PC-3 (cell line): ENCODE results near the gene ACOT13. TPM values are rescaled to one million over a fixed set of nuclear protein-coding genes. Genes with fewer than 3 reads are reported as not detected.

Experiments
- ATAC-seq: fragments of 200-7000 bp; cut with Tn5 transposase; 2 replicates; pipeline ENCODE4 v1.9.1; 2020; ENCODE audit warnings: mild to moderate bottlenecking, moderate library complexity
- Bru-seq: library from RNA; stranded (reverse); fragments of 400-500 nt; gene quantifications from one replicate; lab custom pipeline; 2021; lab: Mats Ljungman, UMichigan
- BruChase-seq, 2 experiments: library from RNA; stranded (reverse); fragments of 400-500 nt; gene quantifications; one replicate each; lab custom pipeline; 2021; lab: Mats Ljungman, UMichigan
- BruUV-seq: library from RNA; stranded (reverse); fragments of 400-500 nt; replicated peaks from 2 replicates; lab custom pipeline; 2021; lab: Mats Ljungman, UMichigan
- CTCF ChIA-PET: fragments of 300-600 bp; sonication (Branson Sonifier 250); formaldehyde crosslinking; loops from one replicate; lab custom pipeline; 2022; ENCODE audit warnings: antibody characterized with exemption; lab: Charles Lee
- POLR2A ChIA-PET: fragments of 300-600 bp; sonication (Branson Sonifier 250); formaldehyde crosslinking; loops from one replicate; lab custom pipeline; 2022; ENCODE audit warnings: antibody characterized with exemption; ENCODE audit not compliant: unreplicated experiment; lab: Charles Lee
- DNase-seq: peaks from one replicate; pipeline ENCODE4 v3.0.0-alpha.2; 2015
- H2AFZ ChIP-seq: fragments of 300-600 bp; sonication (generic); 2 replicates; pipeline ENCODE4 v1.6.0; 2016; ENCODE audit warnings: antibody characterized with exemption, low read length
- H3F3A ChIP-seq: fragments of 300-600 bp; sonication (generic); one replicate; pipeline ENCODE4 v1.6.0; 2017; ENCODE audit warnings: antibody characterized with exemption, low read length, control low read depth, mild to moderate bottlenecking; ENCODE audit not compliant: unreplicated experiment
- H3K27ac ChIP-seq: fragments of 300-600 bp; sonication (generic); 2 replicates; pipeline ENCODE4 v1.5.1; 2016; ENCODE audit warnings: mild to moderate bottlenecking, low read length
- H3K27me3 ChIP-seq: fragments of 300-600 bp; sonication (generic); 2 replicates; pipeline ENCODE4 v1.6.1; 2016; ENCODE audit warnings: low read length, mixed read lengths
- H3K36me3 ChIP-seq: fragments of 300-600 bp; sonication (generic); 2 replicates; pipeline ENCODE4 v1.6.1; 2016; ENCODE audit warnings: low read depth, mixed run types, low read length, mixed read lengths
- H3K4me1 ChIP-seq: fragments of 300-600 bp; sonication (generic); 2 replicates; pipeline ENCODE4 v1.5.1; 2016; ENCODE audit warnings: low read length; ENCODE audit not compliant: insufficient read depth
- H3K4me2 ChIP-seq: fragments of 300-600 bp; sonication (generic); 2 replicates; pipeline ENCODE4 v1.6.0; 2016; ENCODE audit warnings: low read length
- H3K4me3 ChIP-seq: fragments of 300-600 bp; sonication (generic); 2 replicates; pipeline ENCODE4 v1.5.1; 2016; ENCODE audit warnings: mild to moderate bottlenecking, low read length, mixed read lengths
- H3K79me2 ChIP-seq: fragments of 300-600 bp; sonication (generic); 2 replicates; pipeline ENCODE4 v1.6.1; 2017; ENCODE audit warnings: low read length, mixed read lengths
- H3K9ac ChIP-seq: fragments of 300-600 bp; sonication (generic); 2 replicates; pipeline ENCODE4 v1.6.0; 2016; ENCODE audit warnings: mild to moderate bottlenecking, low read length
- H3K9me2 ChIP-seq: fragments of 300-600 bp; sonication (generic); replicated peaks from 2 replicates; pipeline ENCODE4 v1.6.1; 2016; ENCODE audit warnings: mixed run types, low read length, mixed read lengths
- H3K9me3 ChIP-seq: fragments of 300-600 bp; sonication (generic); 2 replicates; pipeline ENCODE4 v1.6.1; 2016; ENCODE audit warnings: low read length, mixed read lengths
- H4K20me1 ChIP-seq: fragments of 300-600 bp; sonication (generic); 2 replicates; pipeline ENCODE4 v1.6.1; 2016; ENCODE audit warnings: low read length, mixed read lengths
- CTCF ChIP-seq: fragments of 300-600 bp; sonication (generic); conservative IDR thresholded peaks from 2 replicates; pipeline ENCODE4 v1.5.1; 2017; ENCODE audit warnings: antibody characterized with exemption, low read depth, mild to moderate bottlenecking, low read length
- EZH2 ChIP-seq: fragments of 300-600 bp; sonication (generic); IDR thresholded peaks from one replicate; pipeline ENCODE4 v1.6.1; 2017; ENCODE audit warnings: antibody characterized with exemption, mild to moderate bottlenecking, low read length; ENCODE audit not compliant: unreplicated experiment
- EZH2phosphoT487 ChIP-seq: fragments of 300-600 bp; sonication (generic); IDR thresholded peaks from 2 replicates; pipeline ENCODE4 v1.6.1; 2018; ENCODE audit warnings: mild to moderate bottlenecking, antibody characterized with exemption, low read length, borderline replicate concordance
- intact Hi-C: fragments of 100-400 bp; cut with micrococcal nuclease; formaldehyde crosslinking; loops from 2 replicates; pipeline ENCODE4 v1.9.0; 2023
- long read RNA-seq: library from polyadenylated mRNA; unstranded; transcript quantifications from one replicate; pipeline ENCODE4 v2.0.0, GENCODE V29; 2021; ENCODE audit not compliant: unreplicated experiment
- total RNA-seq: library from RNA; depleted of rRNA; stranded (reverse); fragments of >200 nt; gene quantifications from 2 replicates; pipeline ENCODE4 v1.2.3, GENCODE V29; 2014; rRNA removed

Gene ACOT13
- 13.5 and 17.9 TPM in 2 replicates for total RNA-seq
- Bru-seq, nascent RNA = percentile 55 among the genes with signal in this experiment
- BruChase-seq, experiment 1, labeled RNA remaining after a 6-hour chase = percentile 52 among the genes with signal in this experiment
- BruChase-seq, experiment 2, labeled RNA remaining after a 2-hour chase = percentile 50 among the genes with signal in this experiment
- long read RNA-seq, full-length matches to known transcripts = 16 of 41 reads
- long read RNA-seq, partial matches to known transcripts = 6 of 41 reads
- long read RNA-seq, other reads (novel, unspliced or antisense) = 19 of 41 reads

DNA sequence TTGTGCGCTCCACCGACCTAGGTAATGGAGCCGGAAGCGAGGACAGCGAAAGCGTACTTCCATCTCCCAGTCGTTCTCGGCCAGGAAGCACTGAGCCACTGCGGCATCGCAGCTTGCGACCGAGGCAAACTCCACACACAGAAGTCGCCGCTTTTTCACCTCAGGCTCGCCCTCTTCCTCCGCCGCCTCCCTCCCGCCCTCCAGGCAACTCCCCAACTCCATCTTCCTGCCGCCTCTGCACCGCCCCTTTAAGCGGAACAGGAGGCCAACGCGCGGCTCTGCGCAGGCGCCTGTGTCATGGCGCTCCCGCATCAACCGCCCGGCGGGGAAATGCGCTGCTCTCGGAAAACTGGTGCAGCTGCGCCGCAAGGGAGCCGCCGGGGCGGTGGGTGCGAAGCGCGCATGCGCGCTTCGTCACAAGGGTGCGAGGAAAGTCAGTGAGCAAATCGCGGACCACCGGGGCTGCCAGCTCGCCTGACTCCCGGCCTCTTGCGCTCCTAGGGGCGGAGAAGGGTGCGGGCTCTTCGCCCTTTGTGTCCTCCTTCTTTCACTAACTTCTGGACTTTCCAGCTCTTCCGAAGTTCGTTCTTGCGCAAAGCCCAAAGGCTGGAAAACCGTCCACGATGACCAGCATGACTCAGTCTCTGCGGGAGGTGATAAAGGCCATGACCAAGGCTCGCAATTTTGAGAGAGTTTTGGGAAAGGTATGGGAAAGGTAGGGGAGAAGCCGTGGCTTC is at the start of gene ACOT13, which contains the start of gene TDP2:
ACOT13 (plus strand) TSS at position 437 of the 737 bp plus-strand sequence; CDS start at position 624, 187 bp downstream.
TDP2 (minus strand) TSS at position 259 of the 737 bp plus-strand sequence; CDS start at position 222, 37 bp downstream.
- peak within 1 kb of the TSS; percentile 98 for H2AFZ ChIP-seq
- no peak for TF ChIP-seq EZH2phosphoT487
- TF ChIP-seq CTCF = peak; percentile 49; the same call in 1 of the 2 replicates
- no peak for TF ChIP-seq EZH2
- H3F3A ChIP-seq = no peaks in the 10 kb centered on the region
- no peaks in the 10 kb centered on the region for H4K20me1 ChIP-seq
- peak within 1 kb of the TSS; percentile 97 for H3K4me3 ChIP-seq
- H3K27me3 ChIP-seq = no peaks in the 10 kb centered on the region
- H3K36me3 ChIP-seq = peaks cover 20% of the 10 kb centered on the region
- H3K27ac ChIP-seq = peak within 1 kb of the TSS; percentile 75
- CTCF ChIA-PET = interaction anchor here (1.3 kb wide), 1 partner anchor 86 kb away, joined by 4 read pairs; no protein-coding TSS in a partner anchor
- H3K79me2 ChIP-seq = peaks cover 43% of the 10 kb centered on the region
- ATAC-seq (peak; percentile 95), DNase-seq (peak; percentile 98)
- no peaks in the 10 kb centered on the region for H3K9me2 ChIP-seq
- H3K9me3 ChIP-seq = 0 out of 2 replicates have a peak, but pooled peaks cover 4% of the 10 kb centered on the region
- BruUV-seq = no TSS peak
- POLR2A ChIA-PET = interaction anchor here (0.6 kb wide), 1 partner anchor 24 kb away, joined by 9 read pairs; no protein-coding TSS in a partner anchor
- H3K4me1 ChIP-seq = peaks cover 20% of the 10 kb centered on the region
- H3K4me2 ChIP-seq = peak within 1 kb of the TSS; percentile 85
- H3K9ac ChIP-seq = peak within 1 kb of the TSS; percentile 91
- intact Hi-C loops = loop anchor here (1.0 to 2.0 kb wide), 2 partner anchors 20 to 84 kb away; partner anchors contain the start of gene KIAA0319

DNA sequence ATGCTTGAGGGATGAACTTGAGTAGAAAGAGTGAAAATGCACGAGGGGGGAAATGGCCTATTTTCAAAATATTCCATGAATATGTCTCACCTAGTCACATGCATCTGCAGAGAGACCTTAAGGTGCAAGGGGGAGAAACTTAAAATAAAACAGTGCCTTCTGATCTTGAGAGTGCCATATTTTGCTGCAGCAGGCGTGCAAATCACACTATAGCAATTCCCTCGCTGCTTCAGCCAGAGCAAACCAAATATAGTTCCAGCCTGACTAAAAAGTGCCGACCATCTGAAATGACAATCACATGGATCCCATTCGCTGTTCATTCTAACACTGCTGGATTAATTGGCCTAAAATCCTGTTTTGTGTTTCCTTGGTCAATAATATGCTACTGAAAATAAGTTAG is 47.2 kb upstream of the ACOT13 start:
- intact Hi-C loops = no loop called here
- H3K4me2 ChIP-seq = no peak overlapping the region
- H3K9me3 ChIP-seq = no peaks in the 10 kb centered on the region
- H4K20me1 ChIP-seq = no peaks in the 10 kb centered on the region
- no TSS peak for BruUV-seq
- ATAC-seq (no peak), DNase-seq (no peak)
- no peaks in the 10 kb centered on the region for H3K9me2 ChIP-seq
- H3K4me3 ChIP-seq = no peak overlapping the region
- CTCF ChIA-PET = no interaction called here
- no peaks in the 10 kb centered on the region for H3K36me3 ChIP-seq
- H3K9ac ChIP-seq = no peak overlapping the region
- no peaks in the 10 kb centered on the region for H3F3A ChIP-seq
- no peaks in the 10 kb centered on the region for H3K79me2 ChIP-seq
- no peak overlapping the region for H3K27ac ChIP-seq
- H2AFZ ChIP-seq = no peak overlapping the region
- TF ChIP-seq EZH2 = no peak
- no peak for TF ChIP-seq EZH2phosphoT487
- TF ChIP-seq CTCF = no peak
- no peaks in the 10 kb centered on the region for H3K27me3 ChIP-seq
- POLR2A ChIA-PET = no interaction called here
- H3K4me1 ChIP-seq = no peaks in the 10 kb centered on the region
